Urinary bladder (tissue), 4 donors: ENCODE measurements around the gene TSACC. TPM values are rescaled to one million over a fixed set of nuclear protein-coding genes. Genes with fewer than 3 reads are reported as not detected.
A peak's percentile ranks its signal among the peaks of the same experiment; 100 is the strongest.
"Not testable (repeated sequence)": the region's sequence is repeated elsewhere in the genome, so short reads cannot be mapped to it uniquely, and the experiment has no call there.

Experiments used
- DNase-seq: peaks from one replicate; pipeline ENCODE4 v3.0.0-alpha.2; 2015; ENCODE audit errors: extremely low spot score
- H3K27ac ChIP-seq: one replicate; pipeline ENCODE4 v1.5.1; 2013; ENCODE audit warnings: low read depth, mild to moderate bottlenecking, moderate library complexity
- H3K36me3 ChIP-seq: one replicate; pipeline ENCODE4 v1.6.1; 2013; ENCODE audit warnings: mild to moderate bottlenecking, moderate library complexity; ENCODE audit not compliant: insufficient read depth
- H3K4me1 ChIP-seq: one replicate; pipeline ENCODE4 v1.6.1; 2013; ENCODE audit warnings: mild to moderate bottlenecking, moderate library complexity; ENCODE audit not compliant: insufficient read depth
- H3K4me3 ChIP-seq: one replicate; pipeline ENCODE4 v1.5.1; 2013; ENCODE audit warnings: low read depth, low read length
- WGBS: extraction: QIAGEN DNeasy Blood & Tissue Kit; methylation state at CpG from one replicate; pipeline ENCODE4 v1.1.7; 2013; 5-methylcytosine and 5-hydroxymethylcytosine counted together
- polyA plus RNA-seq: library from polyadenylated mRNA; stranded (reverse); fragments of 200-250 nt; gene quantifications from one replicate; pipeline ENCODE4 v1.2.3, GENCODE V29; 2013
- total RNA-seq: library from RNA; depleted of rRNA; stranded (reverse); fragments of >200 nt; gene quantifications from one replicate; pipeline ENCODE4 v1.2.3, GENCODE V29; 2014
- donor health status: healthy with polysubstance abuse.
- donor health status: healthy.

TSACC gene
- total and polyA plus RNA-seq, 2 donors, result 0.28 TPM; not detected in 1

- no peak for DNase-seq
- Histone ChIP-seq H3K36me3 (no peaks in the 10 kb centered on the region), H3K27ac (no peak overlapping the region), H3K4me1 (no peaks in the 10 kb centered on the region), H3K4me3 (no peak overlapping the region)
- WGBS, result 92% methylated on average over 2 of the region's 2 CpGs
These were observed 19.7 kb downstream of the TSACC start for GRCh38 chr1:156357977-156358376.

- no peaks in the 10 kb centered on the region for H3K4me1 ChIP-seq
- no peaks in the 10 kb centered on the region for H3K36me3 ChIP-seq
- H3K27ac ChIP-seq, result no peak overlapping the region
- no peak for DNase-seq
- WGBS, result 90% methylated on average over 1 of the region's 1 CpG
- no peak overlapping the region for H3K4me3 ChIP-seq
These were observed 20.3 kb downstream of the TSACC start for GRCh38 chr1:156358641-156359040.

- no peaks in the 10 kb centered on the region for H3K36me3 ChIP-seq
- 90% methylated on average over 3 of the region's 3 CpGs for WGBS
- DNase-seq, result no peak
- no peak overlapping the region for H3K4me3 ChIP-seq
- no peak overlapping the region for H3K27ac ChIP-seq
- H3K4me1 ChIP-seq, result no peaks in the 10 kb centered on the region
These were observed 20.9 kb downstream of the TSACC start for GRCh38 chr1:156359249-156359648.

GRCh38 chr1:156359973-156360372, 21.6 kb downstream of the TSACC start:
- Histone ChIP-seq H3K27ac (no peak overlapping the region), H3K4me1 (no peaks in the 10 kb centered on the region), H3K4me3 (no peak overlapping the region), H3K36me3 (no peaks in the 10 kb centered on the region)
- no peak for DNase-seq
- 21% methylated on average over 6 of the region's 6 CpGs for WGBS

- no peak overlapping the region for H3K27ac ChIP-seq
- no peak for DNase-seq
- no peak overlapping the region for H3K4me3 ChIP-seq
- WGBS, result 93% methylated on average over 11 of the region's 11 CpGs
- no peaks in the 10 kb centered on the region for H3K4me1 ChIP-seq
- H3K36me3 ChIP-seq, result no peaks in the 10 kb centered on the region
These were observed 22.2 kb downstream of the TSACC start for GRCh38 chr1:156360534-156360933.

- Histone ChIP-seq H3K27ac (no peak overlapping the region), H3K36me3 (no peaks in the 10 kb centered on the region), H3K4me3 (no peak overlapping the region), H3K4me1 (no peaks in the 10 kb centered on the region)
- DNase-seq, result no peak
These were observed 27.4 kb downstream of the TSACC start for GRCh38 chr1:156365754-156366153.

GRCh38 chr1:156366378-156367166, 28.2 kb downstream of the TSACC start:
- H3K4me3 ChIP-seq, result no peak overlapping the region
- DNase-seq, result no peak
- no peaks in the 10 kb centered on the region for H3K36me3 ChIP-seq
- no peaks in the 10 kb centered on the region for H3K4me1 ChIP-seq
- no peak overlapping the region for H3K27ac ChIP-seq
- 93% methylated on average over 5 of the region's 5 CpGs for WGBS

GRCh38 chr1:156367383-156368156, 29.2 kb downstream of the TSACC start:
- Histone ChIP-seq H3K4me3 (no peak overlapping the region), H3K27ac (no peak overlapping the region), H3K4me1 (no peaks in the 10 kb centered on the region), H3K36me3 (no peaks in the 10 kb centered on the region)
- DNase-seq, result no peak
- 76% methylated on average over 9 of the region's 9 CpGs for WGBS

GRCh38 chr1:156368157-156368658, 29.9 kb downstream of the TSACC start:
- Histone ChIP-seq H3K4me3 (no peak overlapping the region), H3K4me1 (no peaks in the 10 kb centered on the region), H3K36me3 (no peaks in the 10 kb centered on the region), H3K27ac (no peak overlapping the region)
- 80% methylated on average over 7 of the region's 7 CpGs for WGBS
- DNase-seq, result no peak

GRCh38 chr1:156368889-156369684, 30.8 kb downstream of the TSACC start, which contains the start of gene RHBG:
TSS of gene RHBG (plus strand) at chr1:156369211. CDS start at chr1:156369250, 39 bp downstream.
- DNase-seq, result no peak
- WGBS, result 10% methylated on average over 48 of the region's 48 CpGs
- Histone ChIP-seq H3K4me3 (peak within 1 kb of the TSS; percentile 39), H3K36me3 (no peaks in the 10 kb centered on the region), H3K27ac (no peak within 1 kb of the TSS), H3K4me1 (no peaks in the 10 kb centered on the region)

- not testable (repeated sequence) for H3K4me1 ChIP-seq, DNase-seq, H3K27ac ChIP-seq, H3K36me3 ChIP-seq, H3K4me3 ChIP-seq
- 94% methylated on average over 10 of the region's 10 CpGs for WGBS
These were observed 31.5 kb downstream of the TSACC start for GRCh38 chr1:156369685-156370286.

GRCh38 chr1:156371553-156372264, 33.4 kb downstream of the TSACC start:
- 45% methylated on average over 7 of the region's 7 CpGs for WGBS
- Histone ChIP-seq H3K27ac (no peak overlapping the region), H3K36me3 (no peaks in the 10 kb centered on the region), H3K4me1 (no peaks in the 10 kb centered on the region), H3K4me3 (no peak overlapping the region)
- no peak for DNase-seq

GRCh38 chr1:156372265-156372586, 33.9 kb downstream of the TSACC start:
- no peak overlapping the region for H3K4me3 ChIP-seq
- H3K36me3 ChIP-seq, result no peaks in the 10 kb centered on the region
- H3K4me1 ChIP-seq, result no peaks in the 10 kb centered on the region
- no peak for DNase-seq
- no peak overlapping the region for H3K27ac ChIP-seq
